IMR-90 (cell line): ENCODE measurements around the gene FAM168A. TPM values are rescaled to one million over a fixed set of nuclear protein-coding genes. Genes with fewer than 3 reads are reported as not detected.

Experiments used
- ATAC-seq: fragments of 200-7000 bp; cut with Tn5 transposase; 2 replicates; pipeline ENCODE4 v1.9.1; 2020; ENCODE audit warnings: low read depth, mild to moderate bottlenecking, moderate library complexity
- BruUV-seq: library from RNA; stranded (reverse); fragments of 400-500 nt; replicated peaks from 2 replicates; lab custom pipeline; 2021; lab: Mats Ljungman, UMichigan
- CTCF ChIA-PET: fragments of 300-600 bp; formaldehyde crosslinking; extraction: SDS; loops from one replicate; lab custom pipeline; 2021; ENCODE audit warnings: antibody characterized with exemption; lab: Yijun Ruan, JAX
- POLR2A ChIA-PET: fragments of 300-600 bp; sonication (Branson Sonifier 250); formaldehyde crosslinking; loops from one replicate; lab custom pipeline; 2022; ENCODE audit warnings: antibody characterized with exemption; ENCODE audit not compliant: unreplicated experiment; lab: Charles Lee
- DNase-seq: peaks from one replicate; pipeline ENCODE4 v3.0.0; 2013
- H2AFZ ChIP-seq: replicated peaks from 2 replicates; pipeline ENCODE3; 2013; ENCODE audit warnings: low read length, mild to moderate bottlenecking; ENCODE audit not compliant: poor library complexity
- H2AK5ac ChIP-seq: 2 replicates; pipeline ENCODE4 v1.6.1; 2013; ENCODE audit warnings: low read depth, low read length, inconsistent platforms
- H2AK9ac ChIP-seq: replicated peaks from 2 replicates; pipeline ENCODE3; 2013; ENCODE audit warnings: mild to moderate bottlenecking, low read depth, low read length, moderate library complexity; ENCODE audit not compliant: poor library complexity
- H2BK120ac ChIP-seq: 2 replicates; pipeline ENCODE4 v1.6.1; 2013; ENCODE audit warnings: low read depth, low read length, inconsistent platforms
- H2BK15ac ChIP-seq: 3 replicates; pipeline ENCODE4 v1.6.1; 2013; ENCODE audit warnings: low read depth, low read length, inconsistent platforms
- H2BK20ac ChIP-seq: 2 replicates; pipeline ENCODE4 v1.6.1; 2013; ENCODE audit warnings: low read depth, mild to moderate bottlenecking, inconsistent platforms, low read length, moderate library complexity
- H2BK5ac ChIP-seq: 2 replicates; pipeline ENCODE4 v1.6.1; 2013; ENCODE audit warnings: mild to moderate bottlenecking, low read depth, low read length, inconsistent platforms; ENCODE audit not compliant: poor library complexity, severe bottlenecking
- H3K14ac ChIP-seq: replicated peaks from 2 replicates; pipeline ENCODE4 v1.6.1; 2013; ENCODE audit warnings: low read depth, low read length, inconsistent platforms
- H3K18ac ChIP-seq: 2 replicates; pipeline ENCODE4 v1.6.1; 2013; ENCODE audit warnings: low read depth, low read length, control low read depth
- H3K23ac ChIP-seq: 2 replicates; pipeline ENCODE4 v1.6.1; 2013; ENCODE audit warnings: low read depth, low read length, inconsistent platforms
- H3K27ac ChIP-seq: 2 replicates; pipeline ENCODE4 v1.5.1; 2013; ENCODE audit warnings: mild to moderate bottlenecking, control low read depth, low read length; ENCODE audit not compliant: insufficient read depth
- H3K27me3 ChIP-seq: 2 replicates; pipeline ENCODE4 v1.6.1; 2013; ENCODE audit warnings: low read length; ENCODE audit not compliant: control insufficient read depth, insufficient read depth
- H3K36me3 ChIP-seq: 2 replicates; pipeline ENCODE4 v1.6.1; 2013; ENCODE audit warnings: low read length, mixed read lengths; ENCODE audit not compliant: control insufficient read depth, insufficient read depth
- H3K4ac ChIP-seq: 2 replicates; pipeline ENCODE4 v1.6.1; 2013; ENCODE audit warnings: low read depth, low read length, inconsistent platforms
- H3K4me1 ChIP-seq: 2 replicates; pipeline ENCODE4 v1.6.1; 2013; ENCODE audit warnings: low read length, mixed read lengths; ENCODE audit not compliant: control insufficient read depth, insufficient read depth
- H3K4me2 ChIP-seq: 2 replicates; pipeline ENCODE4 v1.6.1; 2013; ENCODE audit warnings: low read depth, mild to moderate bottlenecking, control low read depth, low read length, moderate library complexity
- H3K4me3 ChIP-seq: 2 replicates; pipeline ENCODE4 v1.5.1; 2013; ENCODE audit warnings: low read depth, mild to moderate bottlenecking, control low read depth, low read length, moderate library complexity; ENCODE audit not compliant: insufficient read depth
- H3K56ac ChIP-seq: 2 replicates; pipeline ENCODE4 v1.6.1; 2013; ENCODE audit warnings: low read length, inconsistent platforms; ENCODE audit not compliant: insufficient read depth; ENCODE audit errors: extremely low read depth
- H3K79me1 ChIP-seq, 2 experiments: 2 replicates each; pipeline ENCODE4 v1.6.1; 2013; ENCODE audit warnings: low read length in 2 of 2, inconsistent platforms in 1 of 2, low read depth in 1 of 2
- H3K9ac ChIP-seq: 2 replicates; pipeline ENCODE4 v1.6.1; 2013; ENCODE audit warnings: low read depth, low read length, control low read depth
- H3K9me1 ChIP-seq: 2 replicates; pipeline ENCODE4 v1.6.1; 2013; ENCODE audit warnings: low read length, inconsistent platforms; ENCODE audit not compliant: insufficient read depth
- H3K9me3 ChIP-seq: 2 replicates; pipeline ENCODE4 v1.6.1; 2013; ENCODE audit warnings: low read length; ENCODE audit not compliant: control insufficient read depth, insufficient read depth
- H4K20me1 ChIP-seq: 2 replicates; pipeline ENCODE4 v1.6.1; 2013; ENCODE audit warnings: low read length, inconsistent platforms; ENCODE audit not compliant: insufficient read depth
- H4K5ac ChIP-seq: 2 replicates; pipeline ENCODE4 v1.6.1; 2013; ENCODE audit warnings: mild to moderate bottlenecking, low read depth, low read length, control low read depth
- H4K8ac ChIP-seq, 2 experiments: 2 replicates each; pipeline ENCODE4 v1.6.1; 2013; ENCODE audit warnings: low read depth in 2 of 2, low read length in 2 of 2, control low read depth in 1 of 2, inconsistent platforms in 1 of 2
- H4K91ac ChIP-seq: 2 replicates; pipeline ENCODE4 v1.6.1; 2013; ENCODE audit warnings: low read depth, low read length, inconsistent platforms; ENCODE audit not compliant: insufficient read depth
- BHLHE40 ChIP-seq: fragments of 150-350 bp; IDR thresholded peaks from 2 replicates; pipeline ENCODE4 v1.6.1; 2016; ENCODE audit warnings: mild to moderate bottlenecking, low read depth, low read length
- CHD1 ChIP-seq: IDR thresholded peaks from 2 replicates; pipeline ENCODE4 v1.6.1; 2012; ENCODE audit warnings: low read depth, low read length, improper control_type of control experiment
- MAFK ChIP-seq: IDR thresholded peaks from 2 replicates; pipeline ENCODE4 v1.6.1; 2012; ENCODE audit warnings: low read depth, low read length, improper control_type of control experiment
- POLR2A ChIP-seq: IDR thresholded peaks from 2 replicates; pipeline ENCODE4 v1.6.1; 2012; ENCODE audit warnings: mild to moderate bottlenecking, low read depth, low read length
- WGBS, 2 experiments: methylation state at CpG; one replicate each; pipeline versions ENCODE4 v1.1.5 to v1.1.7; 2013; ENCODE audit warnings: missing lambda C conversion rate in 2 of 2; ENCODE audit not compliant: insufficient read length in 1 of 2; ENCODE audit errors: extremely low coverage in 2 of 2; 5-methylcytosine and 5-hydroxymethylcytosine counted together
- dilution Hi-C: fragments of 300-500 bp; cut with HindIII; formaldehyde crosslinking; loops from one replicate; pipeline ENCODE4 v1.14.3; 2018; ENCODE audit warnings: low sequenced_read_pairs; ENCODE audit not compliant: unreplicated experiment
- in situ Hi-C: fragments of 300-500 bp; cut with MboI; formaldehyde crosslinking; loops from 3 replicates; pipeline ENCODE4 v1.14.3; 2019; ENCODE audit warnings: low sequenced_read_pairs, inconsistent platforms, mixed read lengths
- intact Hi-C: fragments of 100-400 bp; cut with micrococcal nuclease; formaldehyde crosslinking; loops from 2 replicates; pipeline ENCODE4 v1.10.0; 2022
- polyA plus RNA-seq, 3 experiments: library from polyadenylated mRNA; depleted of rRNA; stranded (reverse); fragments of >200 nt; gene quantifications; 2 replicates each; pipeline ENCODE4 v1.2.3, GENCODE V29; 2012; ENCODE audit warnings: low replicate concordance in 1 of 3
- total RNA-seq: library from RNA; depleted of rRNA; stranded (reverse); fragments of >200 nt; gene quantifications from 2 replicates; pipeline ENCODE4 v1.2.3, GENCODE V29; 2012

FAM168A gene
- total and polyA plus RNA-seq, 2 of the 4 experiments (the other 2 are of a cell fraction) = 13.1 to 22.8 TPM

DNA sequence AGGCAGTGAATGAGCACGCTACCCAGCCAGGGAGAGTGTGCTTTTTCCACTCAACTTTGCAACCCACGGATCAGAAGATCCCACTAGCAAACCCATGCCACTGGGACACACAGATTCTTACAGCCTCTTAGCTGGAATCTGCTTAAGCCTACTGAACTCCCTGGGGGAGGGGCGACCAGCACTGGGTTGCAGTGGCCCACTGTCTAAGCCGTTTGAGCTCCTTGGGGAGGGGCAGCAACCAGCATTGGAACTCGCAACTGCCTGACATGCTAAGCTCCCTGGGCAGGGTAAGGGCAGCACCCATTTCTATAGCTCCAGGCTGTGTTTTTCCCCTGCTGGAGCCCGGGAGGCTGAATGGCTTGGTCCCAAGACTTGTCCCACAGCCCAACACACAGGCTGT lies 99.6 kb downstream of the FAM168A start:
- no peak overlapping the region for H2BK120ac ChIP-seq
- no peak overlapping the region for H3K14ac ChIP-seq
- dilution Hi-C loops (no loop called here), intact Hi-C loops (no loop called here), in situ Hi-C loops (no loop called here)
- H3K4me3 ChIP-seq = no peak overlapping the region
- H2BK20ac ChIP-seq = no peak overlapping the region
- H3K9me3 ChIP-seq = no peaks in the 10 kb centered on the region
- POLR2A ChIA-PET = no interaction called here
- H3K27me3 ChIP-seq = no peaks in the 10 kb centered on the region
- CTCF ChIA-PET = no interaction called here
- ATAC-seq (no peak), DNase-seq (no peak)
- H4K91ac ChIP-seq = no peak overlapping the region
- H3K9me1 ChIP-seq = 0 out of 2 replicates have a peak, but pooled peaks cover 9% of the 10 kb centered on the region
- H4K5ac ChIP-seq = no peak overlapping the region
- no peaks in the 10 kb centered on the region; the same call in none of the 2 replicates for H4K20me1 ChIP-seq
- H3K23ac ChIP-seq = no peak overlapping the region
- H2BK5ac ChIP-seq = no peak overlapping the region
- no peak overlapping the region for H2AK5ac ChIP-seq
- peaks cover 4% of the 10 kb centered on the region; the same call in 1 of the 2 replicates for H3K4me1 ChIP-seq
- no peak overlapping the region for H2BK15ac ChIP-seq
- no peak overlapping the region for H3K9ac ChIP-seq
- no peak overlapping the region for H2AK9ac ChIP-seq
- no peak overlapping the region for H3K27ac ChIP-seq
- H3K56ac ChIP-seq = no peak overlapping the region
- H3K4ac ChIP-seq = no peak overlapping the region
- no peak overlapping the region for H2AFZ ChIP-seq
- no peak overlapping the region for H3K18ac ChIP-seq
- TF ChIP-seq BHLHE40 (no peak), POLR2A (no peak), CHD1 (no peak), MAFK (no peak)
- 96% methylated on average over 4 of the region's 6 CpGs; no CpG with 5 or more reads in 1 of the 2 experiments for WGBS, 2 experiments
- H4K8ac ChIP-seq = no peak overlapping the region
- no peak overlapping the region for H3K4me2 ChIP-seq
- H3K36me3 ChIP-seq = no peaks in the 10 kb centered on the region
- H3K79me1 ChIP-seq = peaks cover 21 to 31% of the 10 kb centered on the region in 2 experiments
- BruUV-seq = no TSS peak
